Measurements from ENCODE around the gene HMGN4.

Gene HMGN4

DNA sequence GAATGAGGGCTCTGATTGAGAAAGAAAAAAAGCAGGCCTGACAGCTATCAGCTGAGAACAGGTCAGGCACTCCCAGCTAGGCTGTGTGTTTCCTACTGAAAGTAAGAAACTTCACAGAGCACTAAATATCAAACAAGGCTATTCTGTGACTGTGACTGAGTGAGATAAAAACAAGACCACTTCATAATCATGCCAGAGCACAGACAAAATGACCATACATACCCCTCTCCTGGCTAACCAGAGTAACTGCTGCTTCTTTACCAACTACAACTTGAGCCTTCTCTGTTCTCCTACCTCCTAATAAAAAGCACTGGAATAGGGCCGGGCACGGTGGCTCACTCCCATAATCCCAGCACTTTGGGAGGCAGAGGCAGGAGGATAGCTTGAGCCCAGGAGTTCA, 44.9 kb upstream of the HMGN4 start:
- no peak for DNase-seq (ENCODE audit: low read depth in 1 of 2, low spot score in 1 of 2)
- H3K27ac ChIP-seq (replicated peaks) = no peak overlapping the region
- no peak overlapping the region for H3K4me3 ChIP-seq (replicated peaks; ENCODE audit: insufficient read depth, low read length)
- H3K27me3 ChIP-seq (ENCODE audit: insufficient read depth, poor library complexity, severe bottlenecking) = no peaks in the 10 kb centered on the region
- TF ChIP-seq, protein P1, sequence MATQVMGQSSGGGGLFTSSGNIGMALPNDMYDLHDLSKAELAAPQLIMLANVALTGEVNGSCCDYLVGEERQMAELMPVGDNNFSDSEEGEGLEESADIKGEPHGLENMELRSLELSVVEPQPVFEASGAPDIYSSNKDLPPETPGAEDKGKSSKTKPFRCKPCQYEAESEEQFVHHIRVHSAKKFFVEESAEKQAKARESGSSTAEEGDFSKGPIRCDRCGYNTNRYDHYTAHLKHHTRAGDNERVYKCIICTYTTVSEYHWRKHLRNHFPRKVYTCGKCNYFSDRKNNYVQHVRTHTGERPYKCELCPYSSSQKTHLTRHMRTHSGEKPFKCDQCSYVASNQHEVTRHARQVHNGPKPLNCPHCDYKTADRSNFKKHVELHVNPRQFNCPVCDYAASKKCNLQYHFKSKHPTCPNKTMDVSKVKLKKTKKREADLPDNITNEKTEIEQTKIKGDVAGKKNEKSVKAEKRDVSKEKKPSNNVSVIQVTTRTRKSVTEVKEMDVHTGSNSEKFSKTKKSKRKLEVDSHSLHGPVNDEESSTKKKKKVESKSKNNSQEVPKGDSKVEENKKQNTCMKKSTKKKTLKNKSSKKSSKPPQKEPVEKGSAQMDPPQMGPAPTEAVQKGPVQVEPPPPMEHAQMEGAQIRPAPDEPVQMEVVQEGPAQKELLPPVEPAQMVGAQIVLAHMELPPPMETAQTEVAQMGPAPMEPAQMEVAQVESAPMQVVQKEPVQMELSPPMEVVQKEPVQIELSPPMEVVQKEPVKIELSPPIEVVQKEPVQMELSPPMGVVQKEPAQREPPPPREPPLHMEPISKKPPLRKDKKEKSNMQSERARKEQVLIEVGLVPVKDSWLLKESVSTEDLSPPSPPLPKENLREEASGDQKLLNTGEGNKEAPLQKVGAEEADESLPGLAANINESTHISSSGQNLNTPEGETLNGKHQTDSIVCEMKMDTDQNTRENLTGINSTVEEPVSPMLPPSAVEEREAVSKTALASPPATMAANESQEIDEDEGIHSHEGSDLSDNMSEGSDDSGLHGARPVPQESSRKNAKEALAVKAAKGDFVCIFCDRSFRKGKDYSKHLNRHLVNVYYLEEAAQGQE (IDR thresholded peaks at IDR 0.05; ENCODE audit: insufficient replicate concordance, low read depth) = no peak
- TF ChIP-seq GABPA (IDR thresholded peaks at IDR 0.05; ENCODE audit: low read depth) (no peak), POLR2AphosphoS5 (IDR thresholded peaks at IDR 0.05; ENCODE audit: low read depth) (no peak), SPI1 (IDR thresholded peaks at IDR 0.05; ENCODE audit: borderline replicate concordance, low read depth) (no peak)
- TF ChIP-seq, protein P2, sequence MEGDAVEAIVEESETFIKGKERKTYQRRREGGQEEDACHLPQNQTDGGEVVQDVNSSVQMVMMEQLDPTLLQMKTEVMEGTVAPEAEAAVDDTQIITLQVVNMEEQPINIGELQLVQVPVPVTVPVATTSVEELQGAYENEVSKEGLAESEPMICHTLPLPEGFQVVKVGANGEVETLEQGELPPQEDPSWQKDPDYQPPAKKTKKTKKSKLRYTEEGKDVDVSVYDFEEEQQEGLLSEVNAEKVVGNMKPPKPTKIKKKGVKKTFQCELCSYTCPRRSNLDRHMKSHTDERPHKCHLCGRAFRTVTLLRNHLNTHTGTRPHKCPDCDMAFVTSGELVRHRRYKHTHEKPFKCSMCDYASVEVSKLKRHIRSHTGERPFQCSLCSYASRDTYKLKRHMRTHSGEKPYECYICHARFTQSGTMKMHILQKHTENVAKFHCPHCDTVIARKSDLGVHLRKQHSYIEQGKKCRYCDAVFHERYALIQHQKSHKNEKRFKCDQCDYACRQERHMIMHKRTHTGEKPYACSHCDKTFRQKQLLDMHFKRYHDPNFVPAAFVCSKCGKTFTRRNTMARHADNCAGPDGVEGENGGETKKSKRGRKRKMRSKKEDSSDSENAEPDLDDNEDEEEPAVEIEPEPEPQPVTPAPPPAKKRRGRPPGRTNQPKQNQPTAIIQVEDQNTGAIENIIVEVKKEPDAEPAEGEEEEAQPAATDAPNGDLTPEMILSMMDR (IDR thresholded peaks at IDR 0.05; ENCODE audit: insufficient read depth, low read length) = no peak

DNA sequence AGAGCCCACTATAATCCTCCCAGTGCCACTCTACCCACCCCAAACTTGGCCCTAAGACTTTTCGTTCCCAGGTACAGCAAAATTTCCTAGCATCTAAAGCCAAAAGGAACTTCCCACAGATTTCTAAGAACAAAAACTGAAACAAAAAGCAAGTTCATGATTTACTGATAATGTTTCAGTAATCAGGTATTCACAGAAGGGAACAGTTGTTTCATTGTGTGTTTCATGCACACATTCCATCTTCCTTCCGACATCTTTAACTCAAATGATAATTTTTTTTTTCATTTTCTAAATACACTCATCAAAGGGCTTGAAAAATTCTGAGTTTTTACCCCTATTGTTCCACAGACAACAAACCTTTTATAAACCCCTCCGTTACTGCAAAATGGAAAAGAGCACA, 44.0 kb upstream of the HMGN4 start:
- Histone ChIP-seq H3K27me3 (ENCODE audit: insufficient read depth, poor library complexity, severe bottlenecking) (no peaks in the 10 kb centered on the region), H3K4me3 (replicated peaks; ENCODE audit: insufficient read depth, low read length) (no peak overlapping the region), H3K27ac (replicated peaks) (no peak overlapping the region)
- DNase-seq (ENCODE audit: low read depth in 1 of 2, low spot score in 1 of 2) = no peak
- TF ChIP-seq POLR2AphosphoS5 (IDR thresholded peaks at IDR 0.05; ENCODE audit: low read depth) (no peak), SPI1 (IDR thresholded peaks at IDR 0.05; ENCODE audit: borderline replicate concordance, low read depth) (no peak), GABPA (IDR thresholded peaks at IDR 0.05; ENCODE audit: low read depth) (no peak)
- TF ChIP-seq, protein P1 (IDR thresholded peaks at IDR 0.05; ENCODE audit: insufficient replicate concordance, low read depth) = no peak
- TF ChIP-seq, protein P2 (IDR thresholded peaks at IDR 0.05; ENCODE audit: insufficient read depth, low read length) = no peak

DNA sequence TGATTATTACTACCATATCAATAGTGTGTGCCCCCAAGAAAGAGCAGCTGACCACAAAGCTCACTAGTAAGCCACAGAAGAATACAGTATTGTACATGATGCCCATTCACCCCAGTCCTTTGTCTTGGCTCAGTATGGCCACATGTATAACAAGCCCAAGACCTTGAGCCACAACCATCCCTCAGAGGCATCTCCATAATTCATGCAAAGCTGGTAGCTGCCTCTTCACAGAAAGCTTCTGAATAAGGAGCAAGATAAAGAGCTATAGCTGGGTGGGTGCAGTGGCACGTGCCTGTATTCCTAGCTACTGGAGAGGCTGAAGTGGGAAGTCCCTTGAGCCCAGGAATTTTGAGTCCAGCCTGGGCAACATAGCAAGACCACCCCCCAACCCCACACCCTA, 42.9 kb upstream of the HMGN4 start:
- TF ChIP-seq, protein P2 (IDR thresholded peaks at IDR 0.05; ENCODE audit: insufficient read depth, low read length) = no peak
- TF ChIP-seq GABPA (IDR thresholded peaks at IDR 0.05; ENCODE audit: low read depth) (no peak), POLR2AphosphoS5 (IDR thresholded peaks at IDR 0.05; ENCODE audit: low read depth) (no peak), SPI1 (IDR thresholded peaks at IDR 0.05; ENCODE audit: borderline replicate concordance, low read depth) (no peak)
- TF ChIP-seq, protein P1 (IDR thresholded peaks at IDR 0.05; ENCODE audit: insufficient replicate concordance, low read depth) = no peak
- Histone ChIP-seq H3K4me3 (replicated peaks; ENCODE audit: insufficient read depth, low read length) (no peak overlapping the region), H3K27ac (replicated peaks) (no peak overlapping the region), H3K27me3 (ENCODE audit: insufficient read depth, poor library complexity, severe bottlenecking) (no peaks in the 10 kb centered on the region)
- no peak for DNase-seq (ENCODE audit: low read depth in 1 of 2, low spot score in 1 of 2)
